Measurements from ENCODE around the gene SUPT4H1.

DNA sequence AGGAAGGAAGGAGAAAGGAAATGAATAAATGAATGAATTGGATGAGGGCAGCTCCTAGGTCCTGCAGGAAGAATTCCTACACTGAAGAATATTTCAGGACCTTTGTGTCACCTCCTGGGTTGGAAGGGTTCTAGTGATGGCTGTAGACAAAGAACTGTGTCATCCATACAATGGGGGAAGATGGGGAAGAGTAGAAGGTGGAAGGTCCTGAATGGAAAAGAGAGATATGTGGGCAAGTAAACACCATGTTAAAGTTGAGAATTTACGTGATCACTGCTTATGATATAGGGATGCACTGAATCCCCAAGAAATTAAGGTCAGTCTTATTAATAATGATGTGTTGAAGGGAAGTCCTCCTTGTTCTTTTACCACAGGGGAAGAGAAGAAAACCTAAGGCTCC is 4.2 kb upstream of the SUPT4H1 start:
- TF ChIP-seq POLR2A (IDR thresholded peaks at IDR 0.05), result no peak
- TF ChIP-seq, protein P1, sequence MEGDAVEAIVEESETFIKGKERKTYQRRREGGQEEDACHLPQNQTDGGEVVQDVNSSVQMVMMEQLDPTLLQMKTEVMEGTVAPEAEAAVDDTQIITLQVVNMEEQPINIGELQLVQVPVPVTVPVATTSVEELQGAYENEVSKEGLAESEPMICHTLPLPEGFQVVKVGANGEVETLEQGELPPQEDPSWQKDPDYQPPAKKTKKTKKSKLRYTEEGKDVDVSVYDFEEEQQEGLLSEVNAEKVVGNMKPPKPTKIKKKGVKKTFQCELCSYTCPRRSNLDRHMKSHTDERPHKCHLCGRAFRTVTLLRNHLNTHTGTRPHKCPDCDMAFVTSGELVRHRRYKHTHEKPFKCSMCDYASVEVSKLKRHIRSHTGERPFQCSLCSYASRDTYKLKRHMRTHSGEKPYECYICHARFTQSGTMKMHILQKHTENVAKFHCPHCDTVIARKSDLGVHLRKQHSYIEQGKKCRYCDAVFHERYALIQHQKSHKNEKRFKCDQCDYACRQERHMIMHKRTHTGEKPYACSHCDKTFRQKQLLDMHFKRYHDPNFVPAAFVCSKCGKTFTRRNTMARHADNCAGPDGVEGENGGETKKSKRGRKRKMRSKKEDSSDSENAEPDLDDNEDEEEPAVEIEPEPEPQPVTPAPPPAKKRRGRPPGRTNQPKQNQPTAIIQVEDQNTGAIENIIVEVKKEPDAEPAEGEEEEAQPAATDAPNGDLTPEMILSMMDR (IDR thresholded peaks at IDR 0.05), result no peak

Measured in testis (tissue), 2 donors.